CD4-positive, alpha-beta memory T cell (primary cell): ENCODE results near the gene GPR27. TPM values are rescaled to one million over a fixed set of nuclear protein-coding genes. Genes with fewer than 3 reads are reported as not detected.
A peak's percentile ranks its signal among the peaks of the same experiment; 100 is the strongest.

Experiments used
- CTCF ChIA-PET: fragments of 350-600 bp; sonication (Branson Sonifier 250); formaldehyde crosslinking; loops from one replicate; lab custom pipeline; 2021; ENCODE audit warnings: inconsistent platforms; ENCODE audit not compliant: partially characterized antibody; lab: Charles Lee
- POLR2A ChIA-PET: fragments of 350-600 bp; sonication (Branson Sonifier 250); formaldehyde crosslinking; loops from one replicate; lab custom pipeline; 2021; ENCODE audit not compliant: partially characterized antibody; lab: Charles Lee
- DNase-seq, 5 donors: peaks; one replicate each; pipeline versions ENCODE4 v3.0.0 to v3.0.0-alpha.2; 2020 to 2022; ENCODE audit warnings: mixed read lengths in 1 of 5
- H3K27ac ChIP-seq: one replicate; pipeline ENCODE4 v1.7.0; 2013; ENCODE audit warnings: low read depth, low read length
- H3K27me3 ChIP-seq: 2 replicates; pipeline ENCODE4 v1.7.0; 2013; ENCODE audit warnings: mild to moderate bottlenecking, low read length, moderate library complexity; ENCODE audit not compliant: insufficient read depth
- H3K36me3 ChIP-seq: 2 replicates; pipeline ENCODE4 v1.7.0; 2013; ENCODE audit warnings: mild to moderate bottlenecking, low read length, moderate library complexity; ENCODE audit not compliant: insufficient read depth
- H3K4me1 ChIP-seq: 2 replicates; pipeline ENCODE4 v1.7.0; 2013; ENCODE audit warnings: mild to moderate bottlenecking, low read length, moderate library complexity; ENCODE audit not compliant: insufficient read depth
- H3K4me3 ChIP-seq, 2 donors: one replicate each; pipeline ENCODE4 v1.7.0; 2013; ENCODE audit warnings: low read length in 2 of 2, mild to moderate bottlenecking in 1 of 2
- H3K9me3 ChIP-seq, 2 donors: one replicate each; pipeline ENCODE4 v1.7.0; 2013; ENCODE audit warnings: low read length in 2 of 2, control low read depth in 1 of 2; ENCODE audit not compliant: control insufficient read depth in 1 of 2
- H3K27ac Mint-ChIP-seq, 7 donors: one replicate each; pipeline ENCODE4 v1.8.0; 2020 to 2021; ENCODE audit warnings: mixed read lengths in 7 of 7, mild to moderate bottlenecking in 6 of 7, inconsistent platforms in 3 of 7, moderate library complexity in 3 of 7
- H3K27me3 Mint-ChIP-seq, 2 donors: one replicate each; pipeline ENCODE4 v1.8.0; 2020 to 2021; ENCODE audit warnings: mixed read lengths in 2 of 2
- H3K36me3 Mint-ChIP-seq, 2 donors: one replicate each; pipeline ENCODE4 v1.8.0; 2020 to 2021; ENCODE audit warnings: mixed read lengths in 2 of 2, inconsistent platforms in 1 of 2, mild to moderate bottlenecking in 1 of 2
- H3K4me1 Mint-ChIP-seq, 4 donors: one replicate each; pipeline ENCODE4 v1.8.0; 2020 to 2021; ENCODE audit warnings: mixed read lengths in 4 of 4, mild to moderate bottlenecking in 1 of 4
- H3K4me3 Mint-ChIP-seq, 8 donors: one replicate each; pipeline ENCODE4 v1.8.0; 2020 to 2021; ENCODE audit warnings: mixed read lengths in 8 of 8, mild to moderate bottlenecking in 7 of 8, moderate library complexity in 6 of 8, inconsistent platforms in 3 of 8
- H3K9me3 Mint-ChIP-seq, 8 donors: one replicate each; pipeline ENCODE4 v1.8.0; 2020 to 2021; ENCODE audit warnings: mixed read lengths in 8 of 8, mild to moderate bottlenecking in 5 of 8, inconsistent platforms in 3 of 8, moderate library complexity in 1 of 8
- intact Hi-C: fragments of 100-400 bp; cut with micrococcal nuclease; formaldehyde crosslinking; loops from one replicate; pipeline ENCODE4 v1.15.1; 2023
- polyA plus RNA-seq, 2 donors: library from polyadenylated mRNA; unstranded; fragments of 300-500 nt; fragmentation: Illumina TruSeq; gene quantifications; one replicate each; pipeline ENCODE4 v1.2.3, GENCODE V29; 2021
- total RNA-seq, 2 experiments: library from RNA; stranded (reverse); gene quantifications; one replicate each; pipeline ENCODE4 v1.2.3, GENCODE V29; 2021

GPR27 gene
- total and polyA plus RNA-seq, 4 experiments from 2014 or later: 0.17 to 1.4 (median 0.58) TPM

GRCh38 chr3:71771884-71772283, 18.2 kb downstream of the GPR27 start:
- no peaks in the 10 kb centered on the region for H3K36me3 ChIP-seq
- H3K27me3 Mint-ChIP-seq: peaks cover 9 to 25% of the 10 kb centered on the region in 2 donors
- no peaks in the 10 kb centered on the region for H3K9me3 Mint-ChIP-seq
- H3K27ac ChIP-seq: no peak overlapping the region
- no peak overlapping the region for H3K27ac Mint-ChIP-seq
- no peak for DNase-seq
- H3K4me1 Mint-ChIP-seq: peaks cover 0 to 2% (median 0%) of the 10 kb centered on the region in 4 donors
- CTCF ChIA-PET: no interaction called here
- intact Hi-C loops: no loop called here
- no peaks in the 10 kb centered on the region for H3K4me1 ChIP-seq
- H3K4me3 Mint-ChIP-seq: no peak overlapping the region
- no peaks in the 10 kb centered on the region for H3K9me3 ChIP-seq
- no peak overlapping the region for H3K4me3 ChIP-seq
- POLR2A ChIA-PET: no interaction called here
- H3K27me3 ChIP-seq: no peaks in the 10 kb centered on the region
- H3K36me3 Mint-ChIP-seq: no peaks in the 10 kb centered on the region

GRCh38 chr3:71776538-71776937, 22.9 kb downstream of the GPR27 start:
- no peak overlapping the region for H3K4me3 Mint-ChIP-seq
- Histone ChIP-seq H3K4me1 (peaks cover 11% of the 10 kb centered on the region), H3K36me3 (no peaks in the 10 kb centered on the region), H3K27me3 (peaks cover 5% of the 10 kb centered on the region), H3K9me3 (no peaks in the 10 kb centered on the region), H3K4me3 (no peak overlapping the region), H3K27ac (no peak overlapping the region)
- peaks cover 0 to 12% (median 8%) of the 10 kb centered on the region in 4 donors for H3K4me1 Mint-ChIP-seq
- H3K9me3 Mint-ChIP-seq: no peaks in the 10 kb centered on the region
- peaks cover 27 to 37% of the 10 kb centered on the region in 2 donors for H3K27me3 Mint-ChIP-seq
- DNase-seq: no peak
- no peaks in the 10 kb centered on the region for H3K36me3 Mint-ChIP-seq
- intact Hi-C loops: no loop called here
- ChIA-PET POLR2A (no interaction called here), CTCF (interaction anchor here (0.7 kb wide), 1 partner anchor 67 kb away, joined by 3 read pairs; no protein-coding TSS in a partner anchor)
- H3K27ac Mint-ChIP-seq: no peak overlapping the region

- POLR2A ChIA-PET: interaction anchor here (1.2 kb wide), 1 partner anchor 49 kb away, joined by 3 read pairs; no protein-coding TSS in a partner anchor
Measured at GRCh38 chr3:71778353-71778752, 24.7 kb downstream of the GPR27 start.

GRCh38 chr3:71779674-71780377, 26.2 kb downstream of the GPR27 start:
- Mint-ChIP-seq H3K4me3 (peak overlapping the region in 3 of 8 donors; percentile 7 to 22 (median 21)), H3K9me3 (no peaks in the 10 kb centered on the region), H3K36me3 (no peaks in the 10 kb centered on the region), H3K4me1 (peaks cover 9 to 17% (median 16%) of the 10 kb centered on the region in 4 donors), H3K27ac (peak overlapping the region in 1 of 7 donors; percentile 3), H3K27me3 (peaks cover 40 to 57% of the 10 kb centered on the region in 2 donors)
- no peak overlapping the region for H3K27ac ChIP-seq
- H3K4me3 ChIP-seq: no peak overlapping the region
- H3K27me3 ChIP-seq: peaks cover 22% of the 10 kb centered on the region
- ChIA-PET POLR2A (no interaction called here), CTCF (interaction anchor here (1.2 kb wide), 1 partner anchor 43 kb away, joined by 4 read pairs; no protein-coding TSS in a partner anchor)
- H3K9me3 ChIP-seq: no peaks in the 10 kb centered on the region
- H3K36me3 ChIP-seq: no peaks in the 10 kb centered on the region
- peak in 1 of 5 donors; percentile 12 for DNase-seq
- H3K4me1 ChIP-seq: peaks cover 20% of the 10 kb centered on the region
- intact Hi-C loops: no loop called here

More at GRCh38 chr3:71778353-71778752, 24.7 kb downstream of the GPR27 start:
- H3K4me1 Mint-ChIP-seq: peaks cover 0 to 12% (median 8%) of the 10 kb centered on the region in 4 donors
- no peak overlapping the region for H3K27ac ChIP-seq
- H3K4me1 ChIP-seq: peaks cover 11% of the 10 kb centered on the region
- H3K36me3 Mint-ChIP-seq: no peaks in the 10 kb centered on the region
- intact Hi-C loops: no loop called here
- H3K9me3 Mint-ChIP-seq: no peaks in the 10 kb centered on the region
- CTCF ChIA-PET: no interaction called here
- H3K4me3 Mint-ChIP-seq: no peak overlapping the region
- peaks cover 36 to 50% of the 10 kb centered on the region in 2 donors for H3K27me3 Mint-ChIP-seq
- no peak overlapping the region for H3K27ac Mint-ChIP-seq
- no peaks in the 10 kb centered on the region for H3K36me3 ChIP-seq
- no peak for DNase-seq
- no peaks in the 10 kb centered on the region for H3K9me3 ChIP-seq
- H3K4me3 ChIP-seq: no peak overlapping the region
- H3K27me3 ChIP-seq: peaks cover 13% of the 10 kb centered on the region

GRCh38 chr3:71780430-71780829, 26.8 kb downstream of the GPR27 start:
- Histone ChIP-seq H3K27ac (no peak overlapping the region), H3K4me1 (peaks cover 22% of the 10 kb centered on the region), H3K36me3 (no peaks in the 10 kb centered on the region), H3K27me3 (peaks cover 22% of the 10 kb centered on the region), H3K9me3 (no peaks in the 10 kb centered on the region), H3K4me3 (no peak overlapping the region)
- Mint-ChIP-seq H3K4me3 (no peak overlapping the region), H3K36me3 (no peaks in the 10 kb centered on the region), H3K27ac (no peak overlapping the region), H3K9me3 (no peaks in the 10 kb centered on the region), H3K4me1 (peaks cover 12 to 19% (median 17%) of the 10 kb centered on the region in 4 donors), H3K27me3 (peaks cover 40 to 53% of the 10 kb centered on the region in 2 donors)
- CTCF ChIA-PET: interaction anchor here (1.2 to 1.5 kb wide), 2 partner anchors 44 to 51 kb away, joined by 4 read pairs; no protein-coding TSS in a partner anchor
- no peak for DNase-seq
- intact Hi-C loops: no loop called here
- POLR2A ChIA-PET: no interaction called here

GRCh38 chr3:71783152-71783551, 29.5 kb downstream of the GPR27 start:
- Histone ChIP-seq H3K27me3 (peaks cover 25% of the 10 kb centered on the region), H3K4me3 (no peak overlapping the region), H3K27ac (no peak overlapping the region), H3K36me3 (no peaks in the 10 kb centered on the region), H3K9me3 (no peaks in the 10 kb centered on the region), H3K4me1 (peaks cover 26% of the 10 kb centered on the region)
- Mint-ChIP-seq H3K27ac (no peak overlapping the region), H3K9me3 (no peaks in the 10 kb centered on the region), H3K36me3 (no peaks in the 10 kb centered on the region), H3K4me3 (peak overlapping the region in 1 of 8 donors; percentile 17), H3K27me3 (peaks cover 41 to 61% of the 10 kb centered on the region in 2 donors), H3K4me1 (peaks cover 15 to 27% (median 19%) of the 10 kb centered on the region in 4 donors)
- DNase-seq: no peak
- intact Hi-C loops: no loop called here
- ChIA-PET CTCF (interaction anchor here (0.9 kb wide), 1 partner anchor 53 kb away, joined by 3 read pairs; no protein-coding TSS in a partner anchor), POLR2A (interaction anchor here (1.1 to 1.4 kb wide), 2 partner anchors 53 to 59 kb away, joined by 4 read pairs; partner anchors contain the start of gene EIF4E3)
